ENCODE measurements around the gene CMTM3.

GRCh38 chr16:66599726-66600125, 4.8 kb upstream of the CMTM3 start:
- TF ChIP-seq CTCF (optimal IDR thresholded peaks at IDR 0.05 in 1 of 3, IDR thresholded peaks at IDR 0.05 in 1 of 3, conservative IDR thresholded peaks at IDR 0.05 in 1 of 3; ENCODE audit: extremely low read depth in 1 of 3, insufficient read depth in 2 of 3, low read length in 3 of 3), result no peak
- TF ChIP-seq EZH2 (IDR thresholded peaks at IDR 0.05; ENCODE audit: low read length), result no peak
